Activated gamma-delta T cell treated with anti-CD3 and anti-CD28 coated beads, Interleukin-2, amount 50 U/mL, for 16 hours (primary cell): ENCODE measurements around the gene NT5DC1.
"Not testable (repeated sequence)": the region's sequence is repeated elsewhere in the genome, so short reads cannot be mapped to it uniquely, and the experiment has no call there.

Source experiments
- DNase-seq: peaks from one replicate; pipeline ENCODE4 v3.0.0-alpha.2; 2020; ENCODE audit warnings: low read depth

NT5DC1 gene

GRCh38 chr6:116279232-116280160 is 178.8 kb downstream of the NT5DC1 start, which contains the start of gene TSPYL1:
Gene TSPYL1 (minus strand): TSS chr6:116279930. CDS start chr6:116279830, 100 bp downstream.
- peak; percentile 87 for DNase-seq

DNA sequence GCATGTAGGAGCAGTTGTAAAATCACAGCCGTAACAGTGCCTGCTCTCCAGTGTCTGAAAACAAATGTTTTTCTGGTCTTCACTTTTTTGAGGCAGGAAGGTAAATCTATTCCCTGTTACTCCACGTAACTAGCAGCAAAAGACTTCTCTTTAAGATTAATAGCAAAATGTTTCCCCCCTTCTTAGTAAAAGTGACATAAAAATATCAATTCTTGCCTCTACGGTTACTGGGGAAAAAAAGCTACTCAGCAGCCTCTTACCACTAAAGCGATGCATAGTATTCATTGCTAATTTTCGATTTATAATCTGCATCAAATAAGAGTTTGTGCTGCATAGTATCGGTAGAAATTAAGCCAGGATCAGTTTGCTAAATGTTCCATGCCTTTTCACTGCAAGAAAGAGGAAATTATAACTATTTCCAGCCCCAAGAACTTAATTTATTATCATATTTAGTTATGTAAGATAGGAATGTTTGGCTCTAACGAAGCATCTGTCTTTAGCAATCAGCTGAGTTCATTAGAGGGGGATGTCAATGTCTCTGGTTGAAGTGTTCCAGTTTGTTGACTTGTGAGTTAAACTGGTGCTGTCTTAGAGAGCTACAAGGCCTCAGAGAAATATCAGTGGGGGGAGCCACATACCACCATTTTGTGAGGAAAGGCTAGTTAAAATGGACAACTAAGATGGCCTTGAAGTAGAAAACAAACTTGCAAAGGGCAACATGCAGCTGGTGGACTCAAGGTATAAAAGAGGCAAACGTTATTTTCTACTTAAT is 179.7 kb downstream of the NT5DC1 start:
- no peak for DNase-seq

GRCh38 chr6:116280933-116281316 is 180.3 kb downstream of the NT5DC1 start:
- DNase-seq: no peak

GRCh38 chr6:116282698-116283097 is 182.0 kb downstream of the NT5DC1 start:
- no peak for DNase-seq

GRCh38 chr6:116283191-116283590 is 182.5 kb downstream of the NT5DC1 start:
- DNase-seq: no peak

GRCh38 chr6:116284984-116285383 is 184.3 kb downstream of the NT5DC1 start:
- DNase-seq: not testable (repeated sequence)

- DNase-seq: no peak
Observed at GRCh38 chr6:116286773-116287358, 186.2 kb downstream of the NT5DC1 start.

DNA sequence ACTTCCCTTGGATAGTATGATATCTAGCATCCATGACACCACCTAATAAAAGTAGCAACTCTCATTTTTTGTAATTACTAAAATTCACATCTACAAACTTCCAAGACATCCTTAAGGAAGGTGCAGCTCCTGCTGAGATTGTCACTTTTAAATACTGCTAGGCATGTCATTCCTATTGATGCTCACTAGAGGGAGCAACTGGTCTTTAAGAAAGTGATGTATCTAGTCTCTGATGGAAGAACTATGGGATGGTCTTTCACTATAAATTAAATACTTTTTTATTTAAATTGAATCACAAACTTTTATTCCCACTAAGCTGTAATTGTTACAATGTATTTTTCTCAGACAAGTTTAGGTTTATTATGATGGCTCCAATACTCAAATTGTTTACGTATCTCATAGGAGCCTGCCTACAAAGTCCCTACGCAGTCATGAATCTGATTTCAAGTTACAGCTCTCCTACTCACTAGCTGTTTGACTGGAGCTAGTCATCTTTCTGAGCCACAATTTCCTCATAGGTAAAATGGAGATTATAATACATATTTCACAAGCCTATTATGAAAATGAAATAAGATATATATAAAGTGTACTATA is 187.1 kb downstream of the NT5DC1 start:
- no peak for DNase-seq

DNA sequence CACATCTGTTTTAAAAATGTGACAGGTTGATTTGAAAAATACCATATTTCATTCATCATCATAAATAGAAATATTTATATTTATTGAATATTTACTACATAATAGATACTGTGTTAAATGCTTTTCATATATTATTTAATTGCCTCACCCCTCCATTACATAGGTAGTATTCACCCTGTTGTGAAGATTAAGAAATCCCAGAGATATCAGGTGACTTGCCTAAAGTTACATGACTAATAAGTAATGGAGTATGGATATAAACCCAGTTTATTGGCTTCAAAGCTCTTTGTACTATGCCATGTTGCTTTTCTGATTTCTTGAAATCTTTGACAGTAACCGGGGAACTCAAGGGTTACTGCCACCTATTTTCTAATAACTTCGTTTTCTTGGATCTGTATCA is 189.2 kb downstream of the NT5DC1 start:
- DNase-seq: no peak

GRCh38 chr6:116290799-116291198 is 190.1 kb downstream of the NT5DC1 start:
- DNase-seq: no peak

DNA sequence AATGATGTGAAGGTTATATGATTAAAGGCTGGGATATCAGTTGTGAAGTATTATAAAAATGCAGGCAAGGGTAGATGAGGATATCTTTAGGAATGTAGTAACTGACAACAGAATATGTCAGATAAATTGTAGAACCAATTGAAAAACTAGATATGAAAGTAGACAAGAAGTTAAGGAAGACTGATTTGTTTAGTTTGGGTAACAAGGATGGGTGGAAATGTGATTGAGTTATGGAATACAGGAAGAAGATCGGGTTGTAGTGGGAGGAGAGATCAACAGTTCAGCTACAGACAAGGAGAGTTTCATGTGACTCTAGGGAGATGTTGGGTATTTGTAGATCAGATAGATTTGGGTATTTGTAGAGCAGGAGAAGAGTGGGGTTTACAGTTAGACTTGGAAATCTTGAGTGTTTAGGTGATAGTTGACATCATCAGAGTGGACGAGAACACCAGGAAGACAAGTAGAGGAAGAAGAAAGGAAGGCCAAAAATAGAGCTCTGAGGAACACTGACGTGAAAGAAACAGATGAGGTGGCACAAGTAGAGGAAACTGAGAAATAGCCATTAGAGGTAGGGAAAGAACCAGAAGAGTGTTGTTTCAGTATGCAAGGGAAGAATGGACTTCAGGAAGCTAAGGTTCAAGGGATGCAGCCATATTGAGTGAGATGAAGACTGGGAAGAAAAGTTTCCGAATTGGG is 191.2 kb downstream of the NT5DC1 start:
- no peak for DNase-seq

DNA sequence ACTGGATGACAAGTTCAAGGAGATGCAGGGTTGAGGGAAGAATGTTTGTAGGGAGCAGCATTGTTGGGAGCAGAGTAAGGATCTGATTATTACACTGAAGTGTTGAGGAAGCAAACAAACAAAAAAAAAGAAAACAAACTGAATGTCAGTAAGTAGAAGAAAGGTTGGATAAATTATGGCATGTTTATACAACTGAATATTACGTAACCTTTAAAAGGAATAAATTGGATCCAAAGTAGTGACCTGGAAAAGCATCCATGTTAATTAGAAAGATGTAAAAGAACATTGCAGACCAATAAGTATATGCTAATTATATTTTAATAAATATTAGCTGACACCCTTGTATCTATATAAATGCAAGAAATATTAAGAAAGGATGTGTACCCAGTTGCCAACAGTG is 191.9 kb downstream of the NT5DC1 start:
- DNase-seq: no peak

- no peak for DNase-seq
Observed at GRCh38 chr6:116298273-116298672, 197.6 kb downstream of the NT5DC1 start.

DNA sequence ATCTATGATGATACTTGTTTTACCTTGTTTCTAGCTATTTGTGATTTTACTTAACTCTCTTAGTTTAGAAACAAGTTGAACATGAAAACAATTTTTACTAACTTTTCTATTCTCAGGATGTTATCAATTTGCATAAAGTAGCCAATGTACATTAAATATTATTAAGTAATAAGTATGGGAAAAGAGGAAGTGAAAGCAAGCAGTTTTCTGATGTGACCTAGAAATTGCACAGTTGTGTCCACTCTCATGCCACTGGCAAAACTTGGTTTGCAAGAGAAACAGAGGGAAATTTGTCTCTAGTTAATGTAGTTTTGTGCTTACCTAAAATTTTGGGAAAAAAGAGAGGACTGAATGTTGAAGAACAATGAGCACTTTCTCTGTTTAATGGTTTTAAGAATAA is 198.3 kb downstream of the NT5DC1 start:
- no peak for DNase-seq
